GM12878 (cell line): ENCODE results near the gene PARVA.

Source experiments
- CBX5 ChIP-seq: sonication (generic); IDR thresholded peaks from 2 replicates; pipeline ENCODE4 v1.6.1; 2016; ENCODE audit warnings: low read depth, moderate library complexity, mild to moderate bottlenecking, inconsistent platforms
- CTCF ChIP-seq, 3 experiments: IDR thresholded peaks in 2 of 3; conservative IDR thresholded peaks in 1 of 3; 2 replicates each; pipeline ENCODE4 v1.5.1; 2011; ENCODE audit warnings: low read depth in 3 of 3, low read length in 3 of 3, mild to moderate bottlenecking in 3 of 3, control low read depth in 2 of 3, moderate library complexity in 2 of 3, inconsistent platforms in 1 of 3, mixed read lengths in 1 of 3; ENCODE audit not compliant: control insufficient read depth in 2 of 3, insufficient read depth in 1 of 3; ENCODE audit errors: extremely low read depth in 1 of 3
- RAD21 ChIP-seq: IDR thresholded peaks from 2 replicates; pipeline ENCODE4 v1.6.1; 2011; ENCODE audit warnings: mild to moderate bottlenecking, low read depth, low read length, moderate library complexity; ENCODE audit not compliant: insufficient read depth
- YBX1 ChIP-seq: fragments of 450-650 bp; IDR thresholded peaks from 2 replicates; pipeline ENCODE4 v1.6.1; 2016; ENCODE audit warnings: antibody characterized with exemption
- TF ChIP-seq, protein P1 (sequence below): fragments of 450-650 bp; IDR thresholded peaks from 2 replicates; pipeline ENCODE4 v1.6.1; 2017; ENCODE audit warnings: low read depth, mild to moderate bottlenecking, moderate library complexity

GRCh38 chr11:12388173-12388572 is 10.8 kb downstream of the PARVA start:
- TF ChIP-seq, protein P1, sequence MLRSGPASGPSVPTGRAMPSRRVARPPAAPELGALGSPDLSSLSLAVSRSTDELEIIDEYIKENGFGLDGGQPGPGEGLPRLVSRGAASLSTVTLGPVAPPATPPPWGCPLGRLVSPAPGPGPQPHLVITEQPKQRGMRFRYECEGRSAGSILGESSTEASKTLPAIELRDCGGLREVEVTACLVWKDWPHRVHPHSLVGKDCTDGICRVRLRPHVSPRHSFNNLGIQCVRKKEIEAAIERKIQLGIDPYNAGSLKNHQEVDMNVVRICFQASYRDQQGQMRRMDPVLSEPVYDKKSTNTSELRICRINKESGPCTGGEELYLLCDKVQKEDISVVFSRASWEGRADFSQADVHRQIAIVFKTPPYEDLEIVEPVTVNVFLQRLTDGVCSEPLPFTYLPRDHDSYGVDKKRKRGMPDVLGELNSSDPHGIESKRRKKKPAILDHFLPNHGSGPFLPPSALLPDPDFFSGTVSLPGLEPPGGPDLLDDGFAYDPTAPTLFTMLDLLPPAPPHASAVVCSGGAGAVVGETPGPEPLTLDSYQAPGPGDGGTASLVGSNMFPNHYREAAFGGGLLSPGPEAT = no peak
- TF ChIP-seq YBX1 = no peak
- TF ChIP-seq CTCF (IDR thresholded peaks at IDR 0.05 in 2 of 3, conservative IDR thresholded peaks at IDR 0.05 in 1 of 3; ENCODE audit: control insufficient read depth in 2 of 3, extremely low read depth in 1 of 3, insufficient read depth in 1 of 3, low read depth in 3 of 3, low read length in 3 of 3) = no peak
- TF ChIP-seq CBX5 = no peak
- TF ChIP-seq RAD21 = no peak
